ENCODE measurements around the gene PPP3CA. TPM values are rescaled to one million over a fixed set of nuclear protein-coding genes. Genes with fewer than 3 reads are reported as not detected.

Gene PPP3CA
- total and polyA plus RNA-seq, 2 experiments from 2014 or later = 27.0 to 45.2 TPM

DNA sequence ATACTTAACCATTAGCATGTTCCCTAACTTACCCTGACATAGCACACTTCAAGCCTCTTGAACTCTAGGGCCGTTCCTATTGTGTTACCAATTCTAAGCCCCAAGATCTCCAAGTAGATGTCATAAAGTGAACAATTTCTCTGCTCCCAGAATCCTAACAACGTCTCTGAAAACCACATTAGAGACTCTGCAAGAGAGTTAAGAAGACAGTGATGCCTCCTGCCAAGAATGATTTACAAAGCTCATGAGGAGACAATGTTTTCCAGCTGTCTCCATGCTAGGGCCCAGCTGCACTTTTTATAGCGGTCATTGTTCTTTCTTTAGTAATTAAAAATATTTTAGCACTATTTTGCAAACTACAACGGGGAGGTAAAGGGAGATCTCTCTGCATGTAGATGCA, 358.4 kb downstream of the PPP3CA start:
- Histone ChIP-seq H3K27ac (ENCODE audit: low read depth) (no peak overlapping the region), H3K36me3 (ENCODE audit: insufficient read depth) (no peaks in the 10 kb centered on the region), H3K79me2 (replicated peaks; ENCODE audit: insufficient read depth) (no peaks in the 10 kb centered on the region), H3K4me1 (ENCODE audit: insufficient read depth) (peaks cover 16% of the 10 kb centered on the region), H3F3A (replicated peaks; ENCODE audit: low read depth) (no peaks in the 10 kb centered on the region), H3K27me3 (ENCODE audit: insufficient read depth) (no peaks in the 10 kb centered on the region), H2AFZ (no peak overlapping the region), H3K4me3 (no peak overlapping the region), H3K4me2 (no peak overlapping the region), H4K20me1 (replicated peaks; ENCODE audit: insufficient read depth) (no peaks in the 10 kb centered on the region), H3K9me2 (ENCODE audit: insufficient read depth) (no peaks in the 10 kb centered on the region)
- Mint-ChIP-seq H3K4me3 (no peak overlapping the region), H3K4me1 (peaks cover 30% of the 10 kb centered on the region), H3K27me3 (ENCODE audit: insufficient read depth, low read depth, poor library complexity) (peaks cover 2% of the 10 kb centered on the region), H3K9me3 (no peaks in the 10 kb centered on the region; the same call in 2 of the 3 replicates), H3K27ac (no peak overlapping the region), H3K36me3 (ENCODE audit: low read depth) (no peaks in the 10 kb centered on the region)
- TF ChIP-seq, protein P1, sequence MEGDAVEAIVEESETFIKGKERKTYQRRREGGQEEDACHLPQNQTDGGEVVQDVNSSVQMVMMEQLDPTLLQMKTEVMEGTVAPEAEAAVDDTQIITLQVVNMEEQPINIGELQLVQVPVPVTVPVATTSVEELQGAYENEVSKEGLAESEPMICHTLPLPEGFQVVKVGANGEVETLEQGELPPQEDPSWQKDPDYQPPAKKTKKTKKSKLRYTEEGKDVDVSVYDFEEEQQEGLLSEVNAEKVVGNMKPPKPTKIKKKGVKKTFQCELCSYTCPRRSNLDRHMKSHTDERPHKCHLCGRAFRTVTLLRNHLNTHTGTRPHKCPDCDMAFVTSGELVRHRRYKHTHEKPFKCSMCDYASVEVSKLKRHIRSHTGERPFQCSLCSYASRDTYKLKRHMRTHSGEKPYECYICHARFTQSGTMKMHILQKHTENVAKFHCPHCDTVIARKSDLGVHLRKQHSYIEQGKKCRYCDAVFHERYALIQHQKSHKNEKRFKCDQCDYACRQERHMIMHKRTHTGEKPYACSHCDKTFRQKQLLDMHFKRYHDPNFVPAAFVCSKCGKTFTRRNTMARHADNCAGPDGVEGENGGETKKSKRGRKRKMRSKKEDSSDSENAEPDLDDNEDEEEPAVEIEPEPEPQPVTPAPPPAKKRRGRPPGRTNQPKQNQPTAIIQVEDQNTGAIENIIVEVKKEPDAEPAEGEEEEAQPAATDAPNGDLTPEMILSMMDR (conservative IDR thresholded peaks at IDR 0.05; ENCODE audit: low read depth in 2 of 2) = no peak
- TF ChIP-seq EZH2phosphoT487 (IDR thresholded peaks at IDR 0.05; ENCODE audit: unreplicated experiment) = no peak
- TF ChIP-seq, protein P2, sequence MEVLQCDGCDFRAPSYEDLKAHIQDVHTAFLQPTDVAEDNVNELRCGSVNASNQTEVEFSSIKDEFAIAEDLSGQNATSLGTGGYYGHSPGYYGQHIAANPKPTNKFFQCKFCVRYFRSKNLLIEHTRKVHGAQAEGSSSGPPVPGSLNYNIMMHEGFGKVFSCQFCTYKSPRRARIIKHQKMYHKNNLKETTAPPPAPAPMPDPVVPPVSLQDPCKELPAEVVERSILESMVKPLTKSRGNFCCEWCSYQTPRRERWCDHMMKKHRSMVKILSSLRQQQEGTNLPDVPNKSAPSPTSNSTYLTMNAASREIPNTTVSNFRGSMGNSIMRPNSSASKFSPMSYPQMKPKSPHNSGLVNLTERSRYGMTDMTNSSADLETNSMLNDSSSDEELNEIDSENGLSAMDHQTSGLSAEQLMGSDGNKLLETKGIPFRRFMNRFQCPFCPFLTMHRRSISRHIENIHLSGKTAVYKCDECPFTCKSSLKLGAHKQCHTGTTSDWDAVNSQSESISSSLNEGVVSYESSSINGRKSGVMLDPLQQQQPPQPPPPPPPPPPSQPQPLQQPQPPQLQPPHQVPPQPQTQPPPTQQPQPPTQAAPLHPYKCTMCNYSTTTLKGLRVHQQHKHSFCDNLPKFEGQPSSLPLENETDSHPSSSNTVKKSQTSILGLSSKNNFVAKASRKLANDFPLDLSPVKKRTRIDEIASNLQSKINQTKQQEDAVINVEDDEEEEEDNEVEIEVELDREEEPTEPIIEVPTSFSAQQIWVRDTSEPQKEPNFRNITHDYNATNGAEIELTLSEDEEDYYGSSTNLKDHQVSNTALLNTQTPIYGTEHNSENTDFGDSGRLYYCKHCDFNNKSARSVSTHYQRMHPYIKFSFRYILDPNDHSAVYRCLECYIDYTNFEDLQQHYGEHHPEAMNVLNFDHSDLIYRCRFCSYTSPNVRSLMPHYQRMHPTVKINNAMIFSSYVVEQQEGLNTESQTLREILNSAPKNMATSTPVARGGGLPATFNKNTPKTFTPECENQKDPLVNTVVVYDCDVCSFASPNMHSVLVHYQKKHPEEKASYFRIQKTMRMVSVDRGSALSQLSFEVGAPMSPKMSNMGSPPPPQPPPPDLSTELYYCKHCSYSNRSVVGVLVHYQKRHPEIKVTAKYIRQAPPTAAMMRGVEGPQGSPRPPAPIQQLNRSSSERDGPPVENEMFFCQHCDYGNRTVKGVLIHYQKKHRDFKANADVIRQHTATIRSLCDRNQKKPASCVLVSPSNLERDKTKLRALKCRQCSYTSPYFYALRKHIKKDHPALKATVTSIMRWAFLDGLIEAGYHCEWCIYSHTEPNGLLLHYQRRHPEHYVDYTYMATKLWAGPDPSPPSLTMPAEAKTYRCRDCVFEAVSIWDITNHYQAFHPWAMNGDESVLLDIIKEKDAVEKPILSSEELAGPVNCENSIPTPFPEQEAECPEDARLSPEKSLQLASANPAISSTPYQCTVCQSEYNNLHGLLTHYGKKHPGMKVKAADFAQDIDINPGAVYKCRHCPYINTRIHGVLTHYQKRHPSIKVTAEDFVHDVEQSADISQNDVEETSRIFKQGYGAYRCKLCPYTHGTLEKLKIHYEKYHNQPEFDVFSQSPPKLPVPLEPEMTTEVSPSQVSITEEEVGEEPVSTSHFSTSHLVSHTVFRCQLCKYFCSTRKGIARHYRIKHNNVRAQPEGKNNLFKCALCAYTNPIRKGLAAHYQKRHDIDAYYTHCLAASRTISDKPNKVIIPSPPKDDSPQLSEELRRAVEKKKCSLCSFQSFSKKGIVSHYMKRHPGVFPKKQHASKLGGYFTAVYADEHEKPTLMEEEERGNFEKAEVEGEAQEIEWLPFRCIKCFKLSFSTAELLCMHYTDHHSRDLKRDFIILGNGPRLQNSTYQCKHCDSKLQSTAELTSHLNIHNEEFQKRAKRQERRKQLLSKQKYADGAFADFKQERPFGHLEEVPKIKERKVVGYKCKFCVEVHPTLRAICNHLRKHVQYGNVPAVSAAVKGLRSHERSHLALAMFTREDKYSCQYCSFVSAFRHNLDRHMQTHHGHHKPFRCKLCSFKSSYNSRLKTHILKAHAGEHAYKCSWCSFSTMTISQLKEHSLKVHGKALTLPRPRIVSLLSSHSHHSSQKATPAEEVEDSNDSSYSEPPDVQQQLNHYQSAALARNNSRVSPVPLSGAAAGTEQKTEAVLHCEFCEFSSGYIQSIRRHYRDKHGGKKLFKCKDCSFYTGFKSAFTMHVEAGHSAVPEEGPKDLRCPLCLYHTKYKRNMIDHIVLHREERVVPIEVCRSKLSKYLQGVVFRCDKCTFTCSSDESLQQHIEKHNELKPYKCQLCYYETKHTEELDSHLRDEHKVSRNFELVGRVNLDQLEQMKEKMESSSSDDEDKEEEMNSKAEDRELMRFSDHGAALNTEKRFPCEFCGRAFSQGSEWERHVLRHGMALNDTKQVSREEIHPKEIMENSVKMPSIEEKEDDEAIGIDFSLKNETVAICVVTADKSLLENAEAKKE (CRISPR knock-in tag; IDR thresholded peaks at IDR 0.05) = no peak
- TF ChIP-seq NANOG (IDR thresholded peaks at IDR 0.05; ENCODE audit: borderline replicate concordance) = no peak
- TF ChIP-seq POLR2AphosphoS5 (IDR thresholded peaks at IDR 0.05; ENCODE audit: low read depth) = no peak
- TF ChIP-seq, protein P3, sequence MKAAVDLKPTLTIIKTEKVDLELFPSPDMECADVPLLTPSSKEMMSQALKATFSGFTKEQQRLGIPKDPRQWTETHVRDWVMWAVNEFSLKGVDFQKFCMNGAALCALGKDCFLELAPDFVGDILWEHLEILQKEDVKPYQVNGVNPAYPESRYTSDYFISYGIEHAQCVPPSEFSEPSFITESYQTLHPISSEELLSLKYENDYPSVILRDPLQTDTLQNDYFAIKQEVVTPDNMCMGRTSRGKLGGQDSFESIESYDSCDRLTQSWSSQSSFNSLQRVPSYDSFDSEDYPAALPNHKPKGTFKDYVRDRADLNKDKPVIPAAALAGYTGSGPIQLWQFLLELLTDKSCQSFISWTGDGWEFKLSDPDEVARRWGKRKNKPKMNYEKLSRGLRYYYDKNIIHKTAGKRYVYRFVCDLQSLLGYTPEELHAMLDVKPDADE (IDR thresholded peaks at IDR 0.05) = no peak
- no peak for TF ChIP-seq STAT1 (IDR thresholded peaks at IDR 0.05; ENCODE audit: unreplicated experiment)
- no peak for TF ChIP-seq ZNF114 (CRISPR knock-in tag; IDR thresholded peaks at IDR 0.05)
- TF ChIP-seq EZH2 (IDR thresholded peaks at IDR 0.05; ENCODE audit: low read depth, unreplicated experiment) = no peak
- TF ChIP-seq, protein P4, sequence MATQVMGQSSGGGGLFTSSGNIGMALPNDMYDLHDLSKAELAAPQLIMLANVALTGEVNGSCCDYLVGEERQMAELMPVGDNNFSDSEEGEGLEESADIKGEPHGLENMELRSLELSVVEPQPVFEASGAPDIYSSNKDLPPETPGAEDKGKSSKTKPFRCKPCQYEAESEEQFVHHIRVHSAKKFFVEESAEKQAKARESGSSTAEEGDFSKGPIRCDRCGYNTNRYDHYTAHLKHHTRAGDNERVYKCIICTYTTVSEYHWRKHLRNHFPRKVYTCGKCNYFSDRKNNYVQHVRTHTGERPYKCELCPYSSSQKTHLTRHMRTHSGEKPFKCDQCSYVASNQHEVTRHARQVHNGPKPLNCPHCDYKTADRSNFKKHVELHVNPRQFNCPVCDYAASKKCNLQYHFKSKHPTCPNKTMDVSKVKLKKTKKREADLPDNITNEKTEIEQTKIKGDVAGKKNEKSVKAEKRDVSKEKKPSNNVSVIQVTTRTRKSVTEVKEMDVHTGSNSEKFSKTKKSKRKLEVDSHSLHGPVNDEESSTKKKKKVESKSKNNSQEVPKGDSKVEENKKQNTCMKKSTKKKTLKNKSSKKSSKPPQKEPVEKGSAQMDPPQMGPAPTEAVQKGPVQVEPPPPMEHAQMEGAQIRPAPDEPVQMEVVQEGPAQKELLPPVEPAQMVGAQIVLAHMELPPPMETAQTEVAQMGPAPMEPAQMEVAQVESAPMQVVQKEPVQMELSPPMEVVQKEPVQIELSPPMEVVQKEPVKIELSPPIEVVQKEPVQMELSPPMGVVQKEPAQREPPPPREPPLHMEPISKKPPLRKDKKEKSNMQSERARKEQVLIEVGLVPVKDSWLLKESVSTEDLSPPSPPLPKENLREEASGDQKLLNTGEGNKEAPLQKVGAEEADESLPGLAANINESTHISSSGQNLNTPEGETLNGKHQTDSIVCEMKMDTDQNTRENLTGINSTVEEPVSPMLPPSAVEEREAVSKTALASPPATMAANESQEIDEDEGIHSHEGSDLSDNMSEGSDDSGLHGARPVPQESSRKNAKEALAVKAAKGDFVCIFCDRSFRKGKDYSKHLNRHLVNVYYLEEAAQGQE (IDR thresholded peaks at IDR 0.05; ENCODE audit: unreplicated experiment) = no peak
- ATAC-seq (no peak), DNase-seq (ENCODE audit: low spot score) (no peak)
